Measurements from ENCODE around the gene ZNF410.
"Not testable (repeated sequence)": the region's sequence is repeated elsewhere in the genome, so short reads cannot be mapped to it uniquely, and the experiment has no call there.

Gene ZNF410, protein sequence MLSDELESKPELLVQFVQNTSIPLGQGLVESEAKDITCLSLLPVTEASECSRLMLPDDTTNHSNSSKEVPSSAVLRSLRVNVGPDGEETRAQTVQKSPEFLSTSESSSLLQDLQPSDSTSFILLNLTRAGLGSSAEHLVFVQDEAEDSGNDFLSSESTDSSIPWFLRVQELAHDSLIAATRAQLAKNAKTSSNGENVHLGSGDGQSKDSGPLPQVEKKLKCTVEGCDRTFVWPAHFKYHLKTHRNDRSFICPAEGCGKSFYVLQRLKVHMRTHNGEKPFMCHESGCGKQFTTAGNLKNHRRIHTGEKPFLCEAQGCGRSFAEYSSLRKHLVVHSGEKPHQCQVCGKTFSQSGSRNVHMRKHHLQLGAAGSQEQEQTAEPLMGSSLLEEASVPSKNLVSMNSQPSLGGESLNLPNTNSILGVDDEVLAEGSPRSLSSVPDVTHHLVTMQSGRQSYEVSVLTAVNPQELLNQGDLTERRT
- total RNA-seq: 5.0 to 24.2 (median 6.9) reads per million in 9 experiments

DNA sequence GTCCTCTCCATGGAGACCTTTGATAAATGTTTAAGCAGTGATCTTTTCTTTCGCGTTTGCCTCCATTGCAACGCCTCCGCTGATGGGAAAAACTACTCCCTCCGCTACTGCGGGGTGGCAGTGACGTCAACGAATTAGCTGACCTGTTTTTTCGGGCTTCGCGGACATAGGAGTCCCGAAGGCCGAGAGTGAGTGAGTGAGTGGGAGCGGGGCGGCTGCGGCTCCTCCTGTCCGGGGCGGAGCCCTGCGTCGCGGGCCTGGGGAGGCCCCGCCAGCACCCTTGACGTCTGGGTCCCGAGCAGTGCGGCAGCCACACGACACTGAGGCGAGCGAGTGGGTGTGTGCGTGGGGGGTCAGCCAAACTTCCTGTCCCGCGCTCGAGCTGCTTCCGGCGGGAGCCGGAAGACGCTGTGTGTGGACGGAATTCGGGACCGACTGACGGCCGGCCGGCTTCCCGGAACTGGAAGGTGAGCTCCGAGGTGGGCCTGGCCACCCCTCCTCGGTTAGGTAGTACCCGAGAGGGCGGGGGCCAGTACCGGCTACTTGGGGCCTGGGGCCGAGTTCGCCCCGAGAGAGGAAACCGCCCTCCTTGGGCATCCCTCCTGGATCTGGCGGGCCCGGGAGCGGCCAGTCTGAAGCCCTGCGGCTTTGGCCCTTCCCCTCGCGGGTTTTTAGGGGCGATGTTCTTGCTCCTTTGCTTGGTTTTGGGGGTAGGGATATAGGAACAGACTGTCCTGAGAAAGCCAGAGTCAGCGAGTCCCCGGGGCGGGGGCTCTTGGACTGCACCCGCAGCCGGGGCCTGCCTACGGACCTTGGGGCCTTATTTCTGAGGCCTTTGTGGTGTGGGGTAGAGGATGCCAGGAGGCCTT is at the start of gene ZNF410:
ZNF410 (plus strand) TSS at position 411 of the 869 bp plus-strand sequence. CDS start 5,317 bp downstream, outside the sequence.
- peak within 1 kb of the TSS; percentile 91 to 98 for H3K4me3 Mint-ChIP-seq
- ATAC-seq (replicated peaks) (peak; percentile 97), DNase-seq (peak; percentile 79 to 82 (median 79))
- H3K4me1 Mint-ChIP-seq (ENCODE audit: low read depth in 2 of 2): peaks cover 29 to 42% of the 10 kb centered on the region in 2 donors
- peak within 1 kb of the TSS; percentile 97 to 99 for H3K27ac Mint-ChIP-seq
- peaks cover 29% of the 10 kb centered on the region for H3K36me3 Mint-ChIP-seq (ENCODE audit: insufficient read depth)
- H3K9me3 Mint-ChIP-seq: no peaks in the 10 kb centered on the region
- H3K27me3 Mint-ChIP-seq: no peaks in the 10 kb centered on the region

DNA sequence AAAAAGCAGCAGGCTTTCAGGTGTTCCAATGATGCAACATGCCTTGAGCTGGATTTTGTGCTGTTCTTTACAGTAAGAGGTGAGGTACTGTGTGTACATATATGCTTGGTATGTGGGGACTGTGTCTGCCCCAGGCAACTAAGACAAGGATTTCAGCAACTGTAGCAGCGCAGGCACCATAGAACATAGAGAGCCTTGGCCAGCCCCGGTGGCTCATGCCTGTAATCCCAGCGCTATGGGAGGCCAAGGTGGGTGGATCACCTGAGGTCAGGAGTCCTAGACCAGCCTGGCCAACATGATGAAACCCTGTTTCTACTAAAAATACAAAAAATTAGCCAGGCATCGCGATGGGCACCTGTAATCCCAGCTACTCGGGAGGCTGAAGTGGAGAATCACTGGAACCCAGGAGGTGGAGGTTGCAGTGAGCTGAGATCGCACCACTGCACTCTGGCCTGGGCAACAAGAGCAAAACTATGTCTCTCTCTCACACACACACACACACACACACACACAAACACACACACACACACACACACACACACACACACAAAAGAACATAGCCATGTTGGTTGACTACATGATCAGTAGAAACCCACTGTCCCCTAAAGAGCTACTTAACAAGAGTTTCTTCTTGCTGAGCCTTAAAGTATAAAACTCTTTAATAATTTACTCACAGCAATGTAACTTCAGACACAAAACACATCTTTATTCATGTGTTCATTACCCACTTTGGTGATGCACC is 48.2 kb upstream of the ZNF410 start:
- not testable (repeated sequence) for H3K36me3 Mint-ChIP-seq (ENCODE audit: insufficient read depth); H3K9me3 Mint-ChIP-seq; H3K4me3 Mint-ChIP-seq; DNase-seq; H3K4me1 Mint-ChIP-seq (ENCODE audit: low read depth in 2 of 2); H3K27ac Mint-ChIP-seq; H3K27me3 Mint-ChIP-seq; ATAC-seq (replicated peaks)

DNA sequence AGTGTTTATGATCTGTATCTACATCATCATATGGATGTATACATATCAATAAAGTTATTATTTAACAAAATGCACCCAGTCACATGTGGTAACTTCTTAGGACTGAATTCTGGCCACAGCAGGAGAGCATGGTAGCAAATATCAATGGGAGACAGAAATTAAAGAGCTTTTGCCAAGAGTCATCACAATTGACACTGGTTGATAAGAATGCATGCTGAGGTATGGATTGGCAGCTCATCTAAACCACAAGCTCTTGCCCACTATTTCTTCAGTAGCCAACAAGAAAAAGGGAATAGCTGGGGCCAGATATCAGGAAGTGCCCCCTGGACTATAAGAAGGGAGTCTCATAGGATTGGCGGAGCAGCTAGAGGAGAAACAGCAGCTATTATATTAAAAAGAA is 44.5 kb upstream of the ZNF410 start:
- no peak for DNase-seq
- no peak overlapping the region for H3K27ac Mint-ChIP-seq
- H3K4me1 Mint-ChIP-seq (ENCODE audit: low read depth in 2 of 2): no peaks in the 10 kb centered on the region
- no peak for ATAC-seq (replicated peaks)
- no peaks in the 10 kb centered on the region for H3K27me3 Mint-ChIP-seq
- H3K4me3 Mint-ChIP-seq: no peak overlapping the region
- H3K9me3 Mint-ChIP-seq: no peaks in the 10 kb centered on the region
- no peaks in the 10 kb centered on the region for H3K36me3 Mint-ChIP-seq (ENCODE audit: insufficient read depth)

DNA sequence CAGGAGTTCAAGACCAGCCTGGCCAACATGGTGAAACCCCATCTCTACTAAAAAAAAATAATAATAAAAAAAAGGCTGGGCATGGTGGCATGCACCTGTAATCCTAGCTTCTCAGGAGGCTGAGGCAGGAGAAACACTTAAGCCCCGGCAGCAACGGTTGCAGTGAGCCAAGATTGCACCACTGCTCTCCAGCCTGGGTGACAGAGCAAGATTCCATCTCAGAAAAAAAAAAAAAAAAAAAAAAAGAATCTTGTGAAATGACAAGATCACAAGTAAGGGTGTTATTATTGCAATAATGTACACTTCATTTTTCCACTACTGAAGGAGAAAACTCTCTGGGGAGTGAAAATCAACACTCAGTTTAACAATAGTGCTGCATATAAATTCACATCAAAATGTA is 43.8 kb upstream of the ZNF410 start:
- no peak for ATAC-seq (replicated peaks)
- Mint-ChIP-seq H3K27me3 (no peaks in the 10 kb centered on the region), H3K9me3 (no peaks in the 10 kb centered on the region), H3K4me1 (ENCODE audit: low read depth in 2 of 2) (no peaks in the 10 kb centered on the region), H3K27ac (no peak overlapping the region), H3K4me3 (no peak overlapping the region), H3K36me3 (ENCODE audit: insufficient read depth) (no peaks in the 10 kb centered on the region)
- no peak for DNase-seq

DNA sequence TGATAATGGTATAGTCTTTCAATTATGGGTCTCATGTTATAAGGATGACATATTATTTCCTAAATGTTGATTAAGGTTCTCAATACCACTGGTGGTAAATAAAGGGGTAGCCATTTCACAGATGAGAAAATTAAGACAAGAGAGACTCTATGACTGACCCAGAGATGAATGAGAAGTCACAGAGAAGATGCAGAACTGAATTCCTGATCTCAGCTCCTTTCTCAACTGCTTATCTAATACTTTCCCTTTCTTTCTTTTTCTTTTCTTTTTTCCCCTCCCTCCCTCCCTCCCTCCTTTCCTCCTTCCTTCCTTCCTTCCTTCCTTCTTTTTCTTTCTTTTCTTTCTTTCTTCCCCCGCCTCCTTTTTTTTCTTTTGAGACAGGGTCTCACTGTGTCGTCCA is 43.4 kb upstream of the ZNF410 start:
- no peak for ATAC-seq (replicated peaks)
- H3K36me3 Mint-ChIP-seq (ENCODE audit: insufficient read depth): no peaks in the 10 kb centered on the region
- H3K9me3 Mint-ChIP-seq: no peaks in the 10 kb centered on the region
- no peak for DNase-seq
- H3K4me1 Mint-ChIP-seq (ENCODE audit: low read depth in 2 of 2): no peaks in the 10 kb centered on the region
- H3K27ac Mint-ChIP-seq: no peak overlapping the region
- no peak overlapping the region for H3K4me3 Mint-ChIP-seq
- H3K27me3 Mint-ChIP-seq: no peaks in the 10 kb centered on the region

DNA sequence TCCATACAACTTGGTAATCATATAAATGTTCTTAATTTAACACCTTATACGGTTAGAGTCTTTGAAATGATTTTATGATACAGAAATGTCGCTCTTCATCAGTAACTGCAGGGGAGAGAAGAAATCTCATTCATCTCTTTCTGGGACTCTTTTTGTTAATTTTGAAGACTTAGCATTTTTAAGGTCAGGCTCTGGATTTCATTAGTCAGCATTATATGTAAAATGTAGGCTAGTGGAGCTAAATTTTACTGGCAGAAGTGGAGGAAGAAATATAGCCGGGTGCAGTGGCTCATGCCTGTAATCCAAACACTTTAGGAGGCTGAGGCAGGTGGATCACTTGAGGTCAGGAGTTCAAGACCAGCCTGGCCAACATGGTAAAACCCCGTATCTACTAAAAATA is 39.7 kb upstream of the ZNF410 start:
- H3K27ac Mint-ChIP-seq: no peak overlapping the region
- ATAC-seq (replicated peaks) (no peak), DNase-seq (no peak)
- H3K27me3 Mint-ChIP-seq: no peaks in the 10 kb centered on the region
- no peaks in the 10 kb centered on the region for H3K9me3 Mint-ChIP-seq
- H3K36me3 Mint-ChIP-seq (ENCODE audit: insufficient read depth): peaks cover 8% of the 10 kb centered on the region
- H3K4me1 Mint-ChIP-seq (ENCODE audit: low read depth in 2 of 2): peaks cover 10 to 11% of the 10 kb centered on the region in 2 donors
- no peak overlapping the region for H3K4me3 Mint-ChIP-seq

DNA sequence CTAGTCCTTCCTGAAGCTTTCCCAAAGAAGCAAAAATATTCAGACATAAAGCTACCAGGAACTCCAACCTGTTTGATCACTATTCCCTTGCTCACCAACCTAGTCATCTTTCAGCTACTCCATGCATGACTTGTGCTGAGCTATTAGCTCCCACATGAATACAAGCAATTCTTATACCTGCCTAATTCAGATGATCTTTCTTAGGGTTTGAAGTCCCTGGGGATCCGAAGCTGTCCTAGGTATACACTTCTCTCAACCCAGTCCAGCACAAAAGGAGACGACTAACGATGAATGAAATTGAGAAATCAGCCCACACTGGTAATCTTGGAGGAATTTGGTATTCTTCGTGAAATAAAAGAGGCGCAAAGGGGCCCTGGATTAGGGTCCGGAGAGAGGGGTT is 35.7 kb upstream of the ZNF410 start:
- DNase-seq: no peak
- Mint-ChIP-seq H3K27me3 (no peaks in the 10 kb centered on the region), H3K36me3 (ENCODE audit: insufficient read depth) (peaks cover 17% of the 10 kb centered on the region)

DNA sequence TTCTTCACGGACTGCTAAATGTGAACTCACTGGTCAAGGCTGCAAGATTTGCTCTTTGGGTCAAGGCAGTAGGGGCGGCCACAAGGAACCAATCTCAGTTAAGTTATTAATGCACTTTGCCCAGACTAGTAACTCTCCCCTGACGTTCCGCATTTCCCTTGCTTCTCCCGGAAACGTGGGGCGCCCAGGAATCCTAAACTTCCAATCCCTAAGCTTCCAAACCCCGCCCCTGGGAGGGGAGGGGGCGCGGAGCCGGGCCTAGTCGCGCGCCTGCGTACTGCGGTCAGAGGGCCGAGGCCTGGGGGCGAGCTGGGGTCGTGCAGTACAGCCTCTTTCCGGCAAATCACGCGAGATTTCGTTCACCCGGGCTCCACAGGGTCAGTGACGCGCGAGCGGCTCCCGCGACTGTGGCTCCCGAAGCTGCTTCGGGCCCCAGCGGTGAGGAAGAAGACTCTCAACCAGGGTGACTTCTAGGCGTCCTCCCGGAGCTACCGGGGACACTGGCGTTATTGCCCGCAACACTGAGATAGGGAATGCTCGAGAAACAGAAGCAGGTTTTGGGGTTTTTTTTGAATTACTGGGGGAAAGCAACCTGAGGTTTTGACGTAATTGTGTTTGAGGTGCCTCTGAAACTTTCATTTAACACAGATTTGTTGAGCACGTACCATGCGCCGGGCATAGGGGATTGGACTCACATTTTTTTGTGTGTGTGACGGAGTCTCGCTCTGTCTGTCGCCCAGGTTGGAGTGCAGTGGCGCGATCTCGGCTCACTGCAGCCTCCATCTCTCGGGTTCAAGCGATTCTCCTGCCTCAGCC is 34.9 kb upstream of the ZNF410 start, which contains the start of gene PTGR2:
PTGR2 (plus strand) TSS at position 265 of the 816 bp plus-strand sequence. CDS start 7,032 bp downstream, outside the sequence.
- peak within 1 kb of the TSS; percentile 89 to 92 for H3K4me3 Mint-ChIP-seq
- peaks cover 17% of the 10 kb centered on the region for H3K36me3 Mint-ChIP-seq (ENCODE audit: insufficient read depth)

More for the DNA sequence above, 35.7 kb upstream of the ZNF410 start:
- Mint-ChIP-seq H3K9me3 (no peaks in the 10 kb centered on the region), H3K27ac (peak overlapping the region; percentile 96 to 97), H3K4me1 (ENCODE audit: low read depth in 2 of 2) (peaks cover 17 to 25% of the 10 kb centered on the region in 2 donors), H3K4me3 (peak overlapping the region; percentile 89 to 92)
- ATAC-seq (replicated peaks): no peak

DNA sequence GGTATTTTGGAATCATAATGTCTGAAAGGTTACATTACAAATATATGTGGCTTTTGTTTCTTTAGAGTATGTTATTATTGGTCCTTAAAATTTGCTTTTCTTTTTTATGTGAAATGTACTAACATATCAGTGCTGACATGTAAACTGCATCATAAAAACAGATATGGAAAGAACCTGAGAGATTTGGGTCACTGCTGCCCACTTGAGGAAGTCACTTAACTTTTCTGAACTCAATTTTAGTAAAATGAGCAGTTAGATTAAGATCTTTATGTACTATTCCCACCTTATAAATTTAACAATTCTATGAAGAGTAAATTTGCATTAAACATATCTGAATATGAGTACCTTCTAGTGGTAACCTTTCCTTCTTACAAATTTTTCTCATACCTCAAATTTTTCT is 27.5 kb upstream of the ZNF410 start:
- Mint-ChIP-seq H3K9me3 (no peaks in the 10 kb centered on the region), H3K27ac (no peak overlapping the region)
- no peak for ATAC-seq (replicated peaks)

More for the DNA sequence above, 34.9 kb upstream of the ZNF410 start, which contains the start of gene PTGR2:
- Mint-ChIP-seq H3K4me1 (ENCODE audit: low read depth in 2 of 2) (peaks cover 17 to 25% of the 10 kb centered on the region in 2 donors), H3K27me3 (no peaks in the 10 kb centered on the region), H3K27ac (peak within 1 kb of the TSS; percentile 96 to 97), H3K9me3 (no peaks in the 10 kb centered on the region)
- peak; percentile 85 to 90 (median 85) for DNase-seq
- peak; percentile 94 for ATAC-seq (replicated peaks)

DNA sequence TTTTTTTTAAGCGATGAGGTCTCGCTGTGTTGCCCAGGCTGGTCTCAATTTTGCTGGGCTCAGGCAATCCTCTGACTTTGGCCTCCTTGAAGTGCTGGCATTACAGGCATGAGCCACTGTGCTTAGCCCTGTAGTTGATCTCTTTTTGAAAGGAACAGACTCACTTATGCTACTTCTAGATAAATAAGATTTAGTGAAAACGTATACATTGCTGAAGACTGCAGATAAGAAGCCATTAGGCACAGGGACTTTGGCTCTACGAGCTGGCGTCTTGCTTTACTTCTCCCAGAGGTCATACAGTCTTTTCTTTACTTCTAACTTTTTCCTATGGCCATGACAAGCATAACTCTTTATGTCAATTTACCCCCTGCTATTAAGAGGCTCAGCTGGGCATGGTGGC is 25.6 kb upstream of the ZNF410 start:
- H3K36me3 Mint-ChIP-seq (ENCODE audit: insufficient read depth): peaks cover 7% of the 10 kb centered on the region
- no peaks in the 10 kb centered on the region for H3K4me1 Mint-ChIP-seq (ENCODE audit: low read depth in 2 of 2)
- no peak overlapping the region for H3K4me3 Mint-ChIP-seq
- H3K9me3 Mint-ChIP-seq: no peaks in the 10 kb centered on the region
- no peaks in the 10 kb centered on the region for H3K27me3 Mint-ChIP-seq
- no peak overlapping the region for H3K27ac Mint-ChIP-seq
- no peak for DNase-seq
- no peak for ATAC-seq (replicated peaks)

More for the DNA sequence above, 27.5 kb upstream of the ZNF410 start:
- Mint-ChIP-seq H3K27me3 (no peaks in the 10 kb centered on the region), H3K4me3 (no peak overlapping the region), H3K36me3 (ENCODE audit: insufficient read depth) (peaks cover 7% of the 10 kb centered on the region), H3K4me1 (ENCODE audit: low read depth in 2 of 2) (no peaks in the 10 kb centered on the region)
- no peak for DNase-seq

DNA sequence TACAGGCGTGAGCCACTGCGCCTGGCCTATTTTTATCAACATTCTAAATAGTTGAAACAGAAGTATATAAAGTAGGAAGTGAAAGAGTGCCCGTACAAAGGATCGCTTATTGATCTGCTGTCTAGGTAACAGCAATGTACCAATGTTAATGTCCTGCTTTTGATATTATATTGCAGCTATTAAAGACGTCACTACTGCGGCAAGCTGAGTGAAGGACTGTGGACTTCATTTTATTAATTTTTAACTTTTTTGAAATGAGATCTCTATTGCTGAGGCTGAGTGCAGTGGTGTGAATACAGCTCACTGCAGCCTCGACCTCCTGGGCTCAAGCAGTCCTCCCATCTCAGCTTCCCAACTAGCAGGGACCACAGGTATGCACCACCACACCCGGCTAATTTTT is 24.2 kb upstream of the ZNF410 start:
- H3K27ac Mint-ChIP-seq: no peak overlapping the region

DNA sequence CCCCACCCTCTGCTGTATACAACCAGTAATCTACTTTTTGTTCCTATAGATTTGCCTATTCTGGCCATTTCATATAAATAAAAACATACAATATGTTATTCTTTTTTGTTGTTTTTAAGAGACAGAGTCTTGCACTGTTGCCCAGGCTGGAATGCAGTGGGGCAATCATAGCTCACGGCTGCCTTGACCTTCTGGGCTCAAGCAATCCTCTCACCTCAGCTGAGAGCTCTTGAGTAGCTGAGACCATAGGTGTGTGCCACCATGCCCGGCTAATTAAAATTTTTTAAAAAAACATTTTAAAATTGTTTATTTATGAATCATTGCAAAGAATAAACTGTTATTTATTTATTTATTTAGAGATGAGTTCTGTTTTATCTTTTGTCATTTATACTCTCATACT is 23.4 kb upstream of the ZNF410 start:
- Mint-ChIP-seq H3K4me1 (ENCODE audit: low read depth in 2 of 2) (no peaks in the 10 kb centered on the region), H3K36me3 (ENCODE audit: insufficient read depth) (peaks cover 7% of the 10 kb centered on the region), H3K27ac (no peak overlapping the region), H3K9me3 (no peaks in the 10 kb centered on the region), H3K4me3 (no peak overlapping the region), H3K27me3 (no peaks in the 10 kb centered on the region)
- ATAC-seq (replicated peaks): no peak
- no peak for DNase-seq

More for the DNA sequence above, 24.2 kb upstream of the ZNF410 start:
- Mint-ChIP-seq H3K27me3 (no peaks in the 10 kb centered on the region), H3K36me3 (ENCODE audit: insufficient read depth) (peaks cover 7% of the 10 kb centered on the region), H3K9me3 (no peaks in the 10 kb centered on the region), H3K4me1 (ENCODE audit: low read depth in 2 of 2) (no peaks in the 10 kb centered on the region), H3K4me3 (no peak overlapping the region)
- DNase-seq (no peak), ATAC-seq (replicated peaks) (no peak)
